Measurements from ENCODE around the gene ENPP3. TPM values are rescaled to one million over a fixed set of nuclear protein-coding genes. Genes with fewer than 3 reads are reported as not detected.

The ENPP3 gene
- total and polyA plus RNA-seq, 2 donors (not counting 1 experiment from before 2014, with no cell fraction given): 0.18 to 0.25 TPM

GRCh38 chr6:131727467-131727866 is 90.4 kb downstream of the ENPP3 start:
- peaks cover 2% of the 10 kb centered on the region for H3K27me3 Mint-ChIP-seq
- Histone ChIP-seq H3K4me1 (ENCODE audit: control insufficient read depth in 2 of 2, insufficient read depth in 2 of 2, low read length in 2 of 2) (no peaks in the 10 kb centered on the region), H3K4me2 (replicated peaks; ENCODE audit: low read depth, low read length, poor library complexity, severe bottlenecking) (no peak overlapping the region), H2AFZ (ENCODE audit: insufficient read depth, low read depth, low read length, poor library complexity, severe bottlenecking) (no peak overlapping the region), H3K27ac (ENCODE audit: low read length in 2 of 2) (no peak overlapping the region), H3K36me3 (replicated peaks in 1 of 2; ENCODE audit: control extremely low read depth in 1 of 2, control insufficient read depth in 1 of 2, extremely low read depth in 1 of 2, insufficient read depth in 2 of 2, low read length in 1 of 2) (no peaks in the 10 kb centered on the region), H3K9me3 (ENCODE audit: control extremely low read depth in 1 of 3, control insufficient read depth in 2 of 3, insufficient read depth in 1 of 3, low read length in 2 of 3) (no peaks in the 10 kb centered on the region), H3K79me2 (ENCODE audit: control insufficient read depth, insufficient read depth, low read length) (no peaks in the 10 kb centered on the region), H3K27me3 (replicated peaks in 1 of 4; ENCODE audit: control extremely low read depth in 1 of 4, control insufficient read depth in 3 of 4, insufficient read depth in 4 of 4, low read length in 3 of 4) (no peaks in the 10 kb centered on the region), H3K4me3 (ENCODE audit: control extremely low read depth in 1 of 5, extremely low read depth in 1 of 5, insufficient read depth in 1 of 5, low read depth in 2 of 5, low read length in 4 of 5) (no peak overlapping the region), H3K9ac (ENCODE audit: low read length) (no peak overlapping the region), H4K20me1 (ENCODE audit: control insufficient read depth, insufficient read depth, low read length, poor library complexity, severe bottlenecking) (no peaks in the 10 kb centered on the region)
- ChIA-PET CTCF (interaction anchor here (0.7 kb wide), 1 partner anchor 191 kb away, joined by 7 read pairs; no protein-coding TSS in a partner anchor), POLR2A (no interaction called here)
- TF ChIP-seq CTCF (IDR thresholded peaks at IDR 0.05) (no peak), EZH2 (IDR thresholded peaks at IDR 0.05; ENCODE audit: borderline replicate concordance, insufficient read depth, low read depth, low read length, poor library complexity, severe bottlenecking) (no peak)
- H3K9me3 Mint-ChIP-seq (ENCODE audit: insufficient read depth): no peaks in the 10 kb centered on the region
- H3K4me1 Mint-ChIP-seq: no peaks in the 10 kb centered on the region
- intact Hi-C loops (cut with micrococcal nuclease): no loop called here
- WGBS (ENCODE audit: insufficient coverage): 100% methylated on average over 1 of the region's 5 CpGs
- H3K27ac Mint-ChIP-seq: no peak overlapping the region
- no peak for ATAC-seq (ENCODE audit: low read depth)
- no peak for DNase-seq
- H3K4me3 Mint-ChIP-seq: no peak overlapping the region

- Histone ChIP-seq H3K4me2 (replicated peaks; ENCODE audit: low read depth, low read length, poor library complexity, severe bottlenecking) (no peak overlapping the region), H3K9ac (ENCODE audit: low read length) (no peak overlapping the region), H2AFZ (ENCODE audit: insufficient read depth, low read depth, low read length, poor library complexity, severe bottlenecking) (no peak overlapping the region), H3K27ac (ENCODE audit: low read length in 2 of 2) (no peak overlapping the region), H3K4me3 (ENCODE audit: control extremely low read depth in 1 of 5, extremely low read depth in 1 of 5, insufficient read depth in 1 of 5, low read depth in 2 of 5, low read length in 4 of 5) (no peak overlapping the region), H3K79me2 (ENCODE audit: control insufficient read depth, insufficient read depth, low read length) (no peaks in the 10 kb centered on the region), H3K27me3 (replicated peaks in 1 of 4; ENCODE audit: control extremely low read depth in 1 of 4, control insufficient read depth in 3 of 4, insufficient read depth in 4 of 4, low read length in 3 of 4) (no peaks in the 10 kb centered on the region), H3K9me3 (ENCODE audit: control extremely low read depth in 1 of 3, control insufficient read depth in 2 of 3, insufficient read depth in 1 of 3, low read length in 2 of 3) (no peaks in the 10 kb centered on the region), H3K36me3 (replicated peaks in 1 of 2; ENCODE audit: control extremely low read depth in 1 of 2, control insufficient read depth in 1 of 2, extremely low read depth in 1 of 2, insufficient read depth in 2 of 2, low read length in 1 of 2) (no peaks in the 10 kb centered on the region), H4K20me1 (ENCODE audit: control insufficient read depth, insufficient read depth, low read length, poor library complexity, severe bottlenecking) (no peaks in the 10 kb centered on the region), H3K4me1 (ENCODE audit: control insufficient read depth in 2 of 2, insufficient read depth in 2 of 2, low read length in 2 of 2) (no peaks in the 10 kb centered on the region)
- Mint-ChIP-seq H3K9me3 (ENCODE audit: insufficient read depth) (no peaks in the 10 kb centered on the region), H3K4me1 (no peaks in the 10 kb centered on the region), H3K27me3 (peaks cover 2% of the 10 kb centered on the region), H3K4me3 (no peak overlapping the region), H3K27ac (no peak overlapping the region)
- DNase-seq (no peak), ATAC-seq (ENCODE audit: low read depth) (no peak)
- intact Hi-C loops (cut with micrococcal nuclease): no loop called here
- POLR2A ChIA-PET: no interaction called here
- WGBS (ENCODE audit: insufficient coverage): no CpG with 5 or more reads among the region's 4 CpGs
- TF ChIP-seq CTCF (IDR thresholded peaks at IDR 0.05): no peak
- TF ChIP-seq EZH2 (IDR thresholded peaks at IDR 0.05; ENCODE audit: borderline replicate concordance, insufficient read depth, low read depth, low read length, poor library complexity, severe bottlenecking): no peak
- CTCF ChIA-PET: interaction anchor here (0.7 kb wide), 1 partner anchor 191 kb away, joined by 7 read pairs; no protein-coding TSS in a partner anchor
Observed at GRCh38 chr6:131727868-131728267, 90.8 kb downstream of the ENPP3 start.
